Measurements from ENCODE around the gene SLC47A2.

SLC47A2 gene

GRCh38 chr17:19641687-19642372 is 74.6 kb downstream of the SLC47A2 start:
- TF ChIP-seq, protein P1, sequence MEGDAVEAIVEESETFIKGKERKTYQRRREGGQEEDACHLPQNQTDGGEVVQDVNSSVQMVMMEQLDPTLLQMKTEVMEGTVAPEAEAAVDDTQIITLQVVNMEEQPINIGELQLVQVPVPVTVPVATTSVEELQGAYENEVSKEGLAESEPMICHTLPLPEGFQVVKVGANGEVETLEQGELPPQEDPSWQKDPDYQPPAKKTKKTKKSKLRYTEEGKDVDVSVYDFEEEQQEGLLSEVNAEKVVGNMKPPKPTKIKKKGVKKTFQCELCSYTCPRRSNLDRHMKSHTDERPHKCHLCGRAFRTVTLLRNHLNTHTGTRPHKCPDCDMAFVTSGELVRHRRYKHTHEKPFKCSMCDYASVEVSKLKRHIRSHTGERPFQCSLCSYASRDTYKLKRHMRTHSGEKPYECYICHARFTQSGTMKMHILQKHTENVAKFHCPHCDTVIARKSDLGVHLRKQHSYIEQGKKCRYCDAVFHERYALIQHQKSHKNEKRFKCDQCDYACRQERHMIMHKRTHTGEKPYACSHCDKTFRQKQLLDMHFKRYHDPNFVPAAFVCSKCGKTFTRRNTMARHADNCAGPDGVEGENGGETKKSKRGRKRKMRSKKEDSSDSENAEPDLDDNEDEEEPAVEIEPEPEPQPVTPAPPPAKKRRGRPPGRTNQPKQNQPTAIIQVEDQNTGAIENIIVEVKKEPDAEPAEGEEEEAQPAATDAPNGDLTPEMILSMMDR (IDR thresholded peaks at IDR 0.05; ENCODE audit: insufficient read depth, low read length, poor library complexity, severe bottlenecking): no peak
- H3K4me3 ChIP-seq (replicated peaks; ENCODE audit: low read depth, low read length): no peak overlapping the region
- DNase-seq (ENCODE audit: extremely low read depth, insufficient read length): no peak

GRCh38 chr17:19631905-19632304 is 84.5 kb downstream of the SLC47A2 start:
- no peaks in the 10 kb centered on the region for H3K27me3 ChIP-seq (replicated peaks; ENCODE audit: control insufficient read depth, insufficient read depth, low read length)
- TF ChIP-seq, protein P1 (IDR thresholded peaks at IDR 0.05; ENCODE audit: insufficient read depth, low read length, poor library complexity, severe bottlenecking): no peak
- DNase-seq (ENCODE audit: extremely low read depth, insufficient read length): no peak
- H3K36me3 ChIP-seq (ENCODE audit: control insufficient read depth, insufficient read depth, low read length): no peaks in the 10 kb centered on the region
- H3K4me3 ChIP-seq (replicated peaks; ENCODE audit: low read depth, low read length): no peak overlapping the region

More at GRCh38 chr17:19641687-19642372, 74.6 kb downstream of the SLC47A2 start:
- H3K36me3 ChIP-seq (ENCODE audit: control insufficient read depth, insufficient read depth, low read length): no peaks in the 10 kb centered on the region
- no peaks in the 10 kb centered on the region for H3K27me3 ChIP-seq (replicated peaks; ENCODE audit: control insufficient read depth, insufficient read depth, low read length)

- TF ChIP-seq, protein P1 (IDR thresholded peaks at IDR 0.05; ENCODE audit: insufficient read depth, low read length, poor library complexity, severe bottlenecking): no peak
- Histone ChIP-seq H3K36me3 (ENCODE audit: control insufficient read depth, insufficient read depth, low read length) (no peaks in the 10 kb centered on the region), H3K27me3 (replicated peaks; ENCODE audit: control insufficient read depth, insufficient read depth, low read length) (no peaks in the 10 kb centered on the region), H3K4me3 (replicated peaks; ENCODE audit: low read depth, low read length) (no peak overlapping the region)
- no peak for DNase-seq (ENCODE audit: extremely low read depth, insufficient read length)
Measured at GRCh38 chr17:19630661-19631060, 85.7 kb downstream of the SLC47A2 start.

- TF ChIP-seq, protein P1 (IDR thresholded peaks at IDR 0.05; ENCODE audit: insufficient read depth, low read length, poor library complexity, severe bottlenecking): no peak
- H3K36me3 ChIP-seq (ENCODE audit: control insufficient read depth, insufficient read depth, low read length): no peaks in the 10 kb centered on the region
- H3K4me3 ChIP-seq (replicated peaks; ENCODE audit: low read depth, low read length): no peak overlapping the region
- no peaks in the 10 kb centered on the region for H3K27me3 ChIP-seq (replicated peaks; ENCODE audit: control insufficient read depth, insufficient read depth, low read length)
- DNase-seq (ENCODE audit: extremely low read depth, insufficient read length): no peak
Measured at GRCh38 chr17:19630035-19630434, 86.3 kb downstream of the SLC47A2 start.

GRCh38 chr17:19629449-19629848 is 86.9 kb downstream of the SLC47A2 start:
- H3K27me3 ChIP-seq (replicated peaks; ENCODE audit: control insufficient read depth, insufficient read depth, low read length): no peaks in the 10 kb centered on the region
- no peaks in the 10 kb centered on the region for H3K36me3 ChIP-seq (ENCODE audit: control insufficient read depth, insufficient read depth, low read length)
- TF ChIP-seq, protein P1 (IDR thresholded peaks at IDR 0.05; ENCODE audit: insufficient read depth, low read length, poor library complexity, severe bottlenecking): no peak
- no peak overlapping the region for H3K4me3 ChIP-seq (replicated peaks; ENCODE audit: low read depth, low read length)
- DNase-seq (ENCODE audit: extremely low read depth, insufficient read length): no peak

Measured in GM06990 (cell line).